Panc1 (cell line): Measurements from ENCODE around the gene ZNF71. TPM values are rescaled to one million over a fixed set of nuclear protein-coding genes. Genes with fewer than 3 reads are reported as not detected.

Source experiments
- ATAC-seq: fragments of 200-7000 bp; cut with Tn5 transposase; 2 replicates; pipeline ENCODE4 v1.9.1; 2020; ENCODE audit warnings: mild to moderate bottlenecking, moderate library complexity
- BruUV-seq: library from RNA; stranded (reverse); fragments of 400-500 nt; replicated peaks from 2 replicates; lab custom pipeline; 2021; lab: Mats Ljungman, UMichigan
- CTCF ChIA-PET: fragments of 300-600 bp; sonication (Branson Sonifier 250); formaldehyde crosslinking; loops from one replicate; lab custom pipeline; 2022; ENCODE audit warnings: antibody characterized with exemption; lab: Charles Lee
- POLR2A ChIA-PET: fragments of 300-600 bp; sonication (Branson Sonifier 250); formaldehyde crosslinking; loops from one replicate; lab custom pipeline; 2022; ENCODE audit warnings: antibody characterized with exemption; lab: Charles Lee
- DNase-seq: peaks from one replicate; pipeline ENCODE4 v3.0.0-alpha.2; 2010; ENCODE audit warnings: low read depth, low spot score
- H3K27ac ChIP-seq: 2 replicates; pipeline ENCODE4 v1.5.1; 2011; ENCODE audit warnings: mild to moderate bottlenecking, low read length, inconsistent platforms
- H3K27me3 ChIP-seq: fragments of 200-500 bp; sonication (Bioruptor generic); 2 replicates; pipeline ENCODE4 v1.6.0; 2014; ENCODE audit warnings: low read length, inconsistent platforms; ENCODE audit not compliant: control insufficient read depth, insufficient read depth
- H3K36me3 ChIP-seq: fragments of 200-500 bp; sonication (Bioruptor generic); 2 replicates; pipeline ENCODE4 v1.5.1; 2014; ENCODE audit warnings: inconsistent platforms, mild to moderate bottlenecking, low read length, moderate library complexity; ENCODE audit not compliant: control insufficient read depth, insufficient read depth
- H3K4me1 ChIP-seq: 2 replicates; pipeline ENCODE4 v1.5.1; 2011; ENCODE audit warnings: inconsistent platforms, mild to moderate bottlenecking, low read length, moderate library complexity; ENCODE audit not compliant: control insufficient read depth, insufficient read depth
- H3K4me3 ChIP-seq, 2 experiments: 2 replicates each; pipeline ENCODE4 v1.5.1; 2011 to 2012; ENCODE audit warnings: low read depth in 2 of 2, low read length in 2 of 2, mild to moderate bottlenecking in 2 of 2, inconsistent platforms in 1 of 2, moderate library complexity in 1 of 2
- H3K9me3 ChIP-seq: fragments of 200-500 bp; sonication (Bioruptor generic); 2 replicates; pipeline ENCODE4 v1.5.1; 2014; ENCODE audit warnings: low read depth, mild to moderate bottlenecking, inconsistent platforms, low read length, moderate library complexity; ENCODE audit not compliant: control insufficient read depth, insufficient read depth
- POLR2AphosphoS5 ChIP-seq: IDR thresholded peaks from 2 replicates; pipeline ENCODE4 v1.6.1; 2012; ENCODE audit warnings: mild to moderate bottlenecking, low read depth, low read length, moderate library complexity
- SIN3A ChIP-seq: IDR thresholded peaks from 2 replicates; pipeline ENCODE4 v1.6.1; 2012; ENCODE audit warnings: low read depth, mild to moderate bottlenecking, low read length, moderate library complexity, borderline replicate concordance; ENCODE audit not compliant: insufficient read depth
- TCF7L2 ChIP-seq: IDR thresholded peaks from 2 replicates; pipeline ENCODE4 v1.6.1; 2011; ENCODE audit warnings: mild to moderate bottlenecking, low read depth, low read length, inconsistent platforms
- in situ Hi-C: cut with HindIII; loops from 2 replicates; pipeline ENCODE4 v1.10.0; 2016; ENCODE audit warnings: low sequenced_read_pairs, low pct_unique_long_range_greater_than_20kb
- intact Hi-C: fragments of 100-400 bp; cut with micrococcal nuclease; formaldehyde crosslinking; loops from one replicate; pipeline ENCODE4 v1.10.0; 2022; ENCODE audit not compliant: unreplicated experiment
- total RNA-seq: library from RNA; stranded (reverse); gene quantifications from one replicate; pipeline ENCODE4 v1.2.1, GENCODE V29; 2021; ENCODE audit not compliant: unreplicated experiment
- TF ChIP-seq, protein P1 (sequence below), 2 experiments: IDR thresholded peaks; 2 replicates each; pipeline ENCODE4 v1.6.1; 2011 to 2012; ENCODE audit warnings: low read depth in 2 of 2, control low read depth in 1 of 2, low read length in 1 of 2, mild to moderate bottlenecking in 1 of 2, moderate library complexity in 1 of 2; ENCODE audit not compliant: insufficient read depth in 1 of 2
- TF ChIP-seq, protein P2 (sequence below): fragments of 450-650 bp; IDR thresholded peaks from 2 replicates; pipeline ENCODE4 v1.5.1; 2017; ENCODE audit warnings: mild to moderate bottlenecking

ZNF71 gene
- total RNA-seq, 1 experiment from 2014 or later = 6.3 TPM

DNA sequence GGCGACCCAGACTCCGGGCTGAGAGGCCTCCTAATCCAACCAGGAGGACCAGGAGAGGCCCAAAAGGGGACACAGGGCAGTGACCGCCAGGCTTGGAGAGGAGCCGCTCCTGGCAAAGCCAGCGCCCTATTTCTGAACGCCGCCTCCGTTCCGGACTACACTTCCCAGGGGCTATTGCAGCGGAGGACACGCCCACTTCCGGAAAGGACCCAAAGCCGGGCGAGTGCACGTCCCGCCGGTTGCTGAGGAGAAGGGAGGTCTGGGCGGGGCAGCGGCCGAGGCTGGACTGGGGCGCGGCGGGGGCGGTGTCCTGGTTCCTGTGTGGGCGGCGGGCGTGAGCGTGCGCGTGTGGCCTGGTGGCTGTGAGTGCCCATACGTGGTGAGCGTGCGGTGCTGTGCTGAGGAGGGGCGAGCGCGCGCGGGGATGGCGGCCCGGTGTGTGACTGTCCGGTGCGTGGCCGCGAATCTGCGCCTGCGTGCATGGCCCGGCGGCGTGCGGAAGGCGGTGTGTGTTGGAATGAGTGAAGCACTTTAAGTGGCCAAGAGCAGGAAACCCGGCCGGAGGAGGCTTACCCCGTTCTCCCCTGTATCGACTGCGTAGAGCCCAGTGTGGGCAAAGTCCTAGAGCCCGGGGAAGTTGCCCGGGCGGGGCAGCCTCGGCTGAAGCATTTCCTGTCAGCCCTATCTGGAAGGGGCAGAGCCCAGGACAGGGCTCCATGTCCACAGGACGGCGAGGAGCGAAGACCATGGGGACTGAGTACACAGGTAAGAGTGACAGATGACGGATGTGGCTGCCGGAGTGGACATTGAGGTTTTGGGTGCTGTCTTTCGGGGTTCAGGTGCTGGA, 27.6 kb upstream of the ZNF71 start, which contains the start of gene ZNF470:
TSS of gene ZNF470 (plus strand) at position 195 of the 847 bp plus-strand sequence. CDS start 2,844 bp downstream, outside the sequence.
- in situ Hi-C loops (no loop called here), intact Hi-C loops (no loop called here)
- H3K9me3 ChIP-seq = peaks cover 49% of the 10 kb centered on the region; the same call in 1 of the 2 replicates
- no peaks in the 10 kb centered on the region for H3K36me3 ChIP-seq
- ChIA-PET POLR2A (no interaction called here), CTCF (no interaction called here)
- no peak for DNase-seq
- TF ChIP-seq, protein P1, sequence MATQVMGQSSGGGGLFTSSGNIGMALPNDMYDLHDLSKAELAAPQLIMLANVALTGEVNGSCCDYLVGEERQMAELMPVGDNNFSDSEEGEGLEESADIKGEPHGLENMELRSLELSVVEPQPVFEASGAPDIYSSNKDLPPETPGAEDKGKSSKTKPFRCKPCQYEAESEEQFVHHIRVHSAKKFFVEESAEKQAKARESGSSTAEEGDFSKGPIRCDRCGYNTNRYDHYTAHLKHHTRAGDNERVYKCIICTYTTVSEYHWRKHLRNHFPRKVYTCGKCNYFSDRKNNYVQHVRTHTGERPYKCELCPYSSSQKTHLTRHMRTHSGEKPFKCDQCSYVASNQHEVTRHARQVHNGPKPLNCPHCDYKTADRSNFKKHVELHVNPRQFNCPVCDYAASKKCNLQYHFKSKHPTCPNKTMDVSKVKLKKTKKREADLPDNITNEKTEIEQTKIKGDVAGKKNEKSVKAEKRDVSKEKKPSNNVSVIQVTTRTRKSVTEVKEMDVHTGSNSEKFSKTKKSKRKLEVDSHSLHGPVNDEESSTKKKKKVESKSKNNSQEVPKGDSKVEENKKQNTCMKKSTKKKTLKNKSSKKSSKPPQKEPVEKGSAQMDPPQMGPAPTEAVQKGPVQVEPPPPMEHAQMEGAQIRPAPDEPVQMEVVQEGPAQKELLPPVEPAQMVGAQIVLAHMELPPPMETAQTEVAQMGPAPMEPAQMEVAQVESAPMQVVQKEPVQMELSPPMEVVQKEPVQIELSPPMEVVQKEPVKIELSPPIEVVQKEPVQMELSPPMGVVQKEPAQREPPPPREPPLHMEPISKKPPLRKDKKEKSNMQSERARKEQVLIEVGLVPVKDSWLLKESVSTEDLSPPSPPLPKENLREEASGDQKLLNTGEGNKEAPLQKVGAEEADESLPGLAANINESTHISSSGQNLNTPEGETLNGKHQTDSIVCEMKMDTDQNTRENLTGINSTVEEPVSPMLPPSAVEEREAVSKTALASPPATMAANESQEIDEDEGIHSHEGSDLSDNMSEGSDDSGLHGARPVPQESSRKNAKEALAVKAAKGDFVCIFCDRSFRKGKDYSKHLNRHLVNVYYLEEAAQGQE (IDR thresholded peaks at IDR 0.05; ENCODE audit: insufficient read depth in 1 of 2, low read depth in 2 of 2, low read length in 1 of 2) = no peak
- no peak for TF ChIP-seq SIN3A
- no peaks in the 10 kb centered on the region for H3K27me3 ChIP-seq
- peak within 1 kb of the TSS in 1 of 2 experiments; percentile 34; a peak in 1 of 4 replicates for H3K4me3 ChIP-seq
- no TSS peak for BruUV-seq
- H3K27ac ChIP-seq = no peak within 1 kb of the TSS
- H3K4me1 ChIP-seq = no peaks in the 10 kb centered on the region
- no peak for ATAC-seq

DNA sequence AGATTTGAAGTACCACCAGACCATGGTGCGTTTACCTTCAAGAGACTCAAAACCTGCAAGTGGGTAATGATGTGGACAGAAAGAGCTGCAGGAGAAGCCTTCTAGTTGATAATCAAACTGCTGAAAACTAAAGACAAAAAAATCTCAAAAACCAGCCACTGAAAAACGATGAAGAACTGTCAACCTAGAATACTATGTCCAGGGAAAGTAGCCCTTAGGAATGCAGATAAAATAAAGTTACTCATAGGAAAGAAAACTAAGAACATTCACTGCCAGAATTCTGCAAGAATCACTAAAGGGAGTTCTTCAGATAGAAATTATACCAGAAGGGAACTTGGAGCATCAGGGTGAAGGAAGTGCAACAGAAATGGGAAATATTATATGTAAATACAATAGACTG, 22.5 kb upstream of the ZNF71 start:
- no peak overlapping the region for H3K27ac ChIP-seq
- no peaks in the 10 kb centered on the region for H3K4me1 ChIP-seq
- intact Hi-C loops (no loop called here), in situ Hi-C loops (no loop called here)
- no peak overlapping the region for H3K4me3 ChIP-seq
- H3K9me3 ChIP-seq = peaks cover 61% of the 10 kb centered on the region
- no peaks in the 10 kb centered on the region for H3K36me3 ChIP-seq
- ChIA-PET CTCF (no interaction called here), POLR2A (no interaction called here)
- TF ChIP-seq POLR2AphosphoS5 (no peak), SIN3A (no peak), TCF7L2 (no peak)
- TF ChIP-seq, protein P1 (IDR thresholded peaks at IDR 0.05; ENCODE audit: insufficient read depth in 1 of 2, low read depth in 2 of 2, low read length in 1 of 2) = no peak
- TF ChIP-seq, protein P2, sequence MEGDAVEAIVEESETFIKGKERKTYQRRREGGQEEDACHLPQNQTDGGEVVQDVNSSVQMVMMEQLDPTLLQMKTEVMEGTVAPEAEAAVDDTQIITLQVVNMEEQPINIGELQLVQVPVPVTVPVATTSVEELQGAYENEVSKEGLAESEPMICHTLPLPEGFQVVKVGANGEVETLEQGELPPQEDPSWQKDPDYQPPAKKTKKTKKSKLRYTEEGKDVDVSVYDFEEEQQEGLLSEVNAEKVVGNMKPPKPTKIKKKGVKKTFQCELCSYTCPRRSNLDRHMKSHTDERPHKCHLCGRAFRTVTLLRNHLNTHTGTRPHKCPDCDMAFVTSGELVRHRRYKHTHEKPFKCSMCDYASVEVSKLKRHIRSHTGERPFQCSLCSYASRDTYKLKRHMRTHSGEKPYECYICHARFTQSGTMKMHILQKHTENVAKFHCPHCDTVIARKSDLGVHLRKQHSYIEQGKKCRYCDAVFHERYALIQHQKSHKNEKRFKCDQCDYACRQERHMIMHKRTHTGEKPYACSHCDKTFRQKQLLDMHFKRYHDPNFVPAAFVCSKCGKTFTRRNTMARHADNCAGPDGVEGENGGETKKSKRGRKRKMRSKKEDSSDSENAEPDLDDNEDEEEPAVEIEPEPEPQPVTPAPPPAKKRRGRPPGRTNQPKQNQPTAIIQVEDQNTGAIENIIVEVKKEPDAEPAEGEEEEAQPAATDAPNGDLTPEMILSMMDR = no peak
- BruUV-seq = no TSS peak
- no peak for ATAC-seq
- H3K27me3 ChIP-seq = no peaks in the 10 kb centered on the region
- DNase-seq = no peak
